NCI-H69 (cell line): Measurements from ENCODE around the gene CYTH1.
A peak's percentile ranks its signal among the peaks of the same experiment; 100 is the strongest.

ENCODE experiments used
- DNase-seq: peaks from one replicate; lab custom pipeline; 2025; lab: John Stamatoyannopoulos, UW

Gene CYTH1

GRCh38 chr17:78781893-78782304 is at the start of gene CYTH1:
CYTH1 (minus strand) TSS chr17:78782273; CDS start chr17:78782223, 50 bp downstream.
- DNase-seq: no peak

GRCh38 chr17:78829477-78829876 is 47.4 kb upstream of the CYTH1 start:
- DNase-seq: no peak

- peak; percentile 29 for DNase-seq
Measured at GRCh38 chr17:78828470-78829185, 46.6 kb upstream of the CYTH1 start.

- no peak for DNase-seq
Measured at GRCh38 chr17:78826836-78827509, 44.9 kb upstream of the CYTH1 start.

GRCh38 chr17:78826421-78826820 is 44.3 kb upstream of the CYTH1 start:
- no peak for DNase-seq

GRCh38 chr17:78825696-78826095 is 43.6 kb upstream of the CYTH1 start:
- no peak for DNase-seq

GRCh38 chr17:78824240-78824639 is 42.2 kb upstream of the CYTH1 start:
- DNase-seq: no peak

GRCh38 chr17:78823282-78824046 is 41.4 kb upstream of the CYTH1 start:
- no peak for DNase-seq

- no peak for DNase-seq
Measured at GRCh38 chr17:78822552-78822951, 40.5 kb upstream of the CYTH1 start.

- no peak for DNase-seq
Measured at GRCh38 chr17:78821961-78822360, 39.9 kb upstream of the CYTH1 start.

- no peak for DNase-seq
Measured at GRCh38 chr17:78820841-78821240, 38.8 kb upstream of the CYTH1 start.

- no peak for DNase-seq
Measured at GRCh38 chr17:78819806-78820792, 38.0 kb upstream of the CYTH1 start.

GRCh38 chr17:78819402-78819801 is 37.3 kb upstream of the CYTH1 start:
- DNase-seq: no peak

- DNase-seq: no peak
Measured at GRCh38 chr17:78818932-78819331, 36.9 kb upstream of the CYTH1 start.

- no peak for DNase-seq
Measured at GRCh38 chr17:78818152-78818846, 36.2 kb upstream of the CYTH1 start.

- DNase-seq: no peak
Measured at GRCh38 chr17:78817123-78817522, 35.0 kb upstream of the CYTH1 start.

- no peak for DNase-seq
Measured at GRCh38 chr17:78815696-78816095, 33.6 kb upstream of the CYTH1 start.

- no peak for DNase-seq
Measured at GRCh38 chr17:78812855-78813254, 30.8 kb upstream of the CYTH1 start.

GRCh38 chr17:78808163-78808562 is 26.1 kb upstream of the CYTH1 start:
- no peak for DNase-seq

GRCh38 chr17:78806451-78806850 is 24.4 kb upstream of the CYTH1 start:
- DNase-seq: no peak

GRCh38 chr17:78805301-78805700 is 23.2 kb upstream of the CYTH1 start:
- DNase-seq: no peak
